ENCODE measurements around the gene MTPN.

The MTPN gene

DNA sequence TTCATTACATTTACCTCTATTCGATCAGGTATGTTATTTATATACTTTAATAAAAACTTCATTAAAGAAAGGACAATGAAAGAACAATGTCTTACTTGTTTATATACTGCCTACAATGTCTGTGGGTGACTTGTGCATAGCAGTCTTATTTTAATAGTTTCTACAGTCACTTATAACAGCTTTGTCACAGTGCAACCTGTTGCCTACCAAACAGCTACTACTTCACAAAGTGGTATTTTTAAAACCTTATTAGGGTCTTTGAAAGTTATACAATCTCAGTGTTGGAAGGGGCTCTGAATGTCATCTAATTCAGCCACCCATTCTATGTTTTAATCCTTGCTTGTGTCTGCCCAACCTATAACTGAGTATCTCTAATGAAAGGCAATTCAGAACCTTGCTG lies 19.0 kb downstream of the MTPN start:
- no peak overlapping the region for H3K4me3 ChIP-seq (ENCODE audit: low read depth, low read length)

DNA sequence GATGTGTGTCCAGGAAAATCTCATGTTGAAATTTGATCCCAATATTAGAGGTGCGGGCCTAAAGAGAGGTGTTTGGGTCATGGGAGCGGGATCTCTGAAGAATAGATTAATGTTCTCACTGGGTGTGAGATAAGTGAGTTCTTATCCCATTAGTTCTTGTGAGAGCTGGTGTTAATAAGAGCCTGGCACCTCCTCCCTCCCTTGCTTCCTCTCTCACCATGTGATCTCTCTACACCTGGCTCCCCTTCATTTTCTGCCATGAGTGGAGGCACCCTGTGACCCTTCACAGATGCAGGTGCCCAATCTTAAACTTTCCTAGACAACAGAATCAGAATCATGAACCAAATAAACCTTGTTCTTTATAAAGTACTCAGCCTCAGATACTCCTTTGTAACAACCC lies 19.5 kb downstream of the MTPN start:
- no peak overlapping the region for H3K4me3 ChIP-seq (ENCODE audit: low read depth, low read length)

GRCh38 chr7:135956393-135956792 lies 20.8 kb downstream of the MTPN start:
- H3K4me3 ChIP-seq (ENCODE audit: low read depth, low read length): no peak overlapping the region

DNA sequence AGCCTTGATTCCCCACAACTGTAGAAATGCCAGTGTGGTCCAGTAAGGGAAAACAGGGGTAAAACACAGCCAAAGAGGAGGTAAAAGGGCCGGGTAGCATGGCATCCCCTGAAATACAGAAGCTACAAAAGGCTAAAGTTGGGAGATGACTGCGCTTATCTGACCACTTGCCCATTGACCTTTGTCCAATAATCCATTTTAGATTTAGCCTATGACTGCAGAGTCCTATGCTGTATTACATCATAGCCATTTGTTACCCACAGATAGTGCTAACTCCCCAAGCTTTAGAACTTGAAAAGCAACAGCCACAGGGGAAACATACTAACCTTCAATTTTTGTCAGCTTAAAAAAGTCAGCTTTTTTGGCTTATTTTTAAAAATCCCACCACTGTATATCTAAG lies 26.2 kb downstream of the MTPN start:
- H3K4me3 ChIP-seq (ENCODE audit: low read depth, low read length): no peak overlapping the region

DNA sequence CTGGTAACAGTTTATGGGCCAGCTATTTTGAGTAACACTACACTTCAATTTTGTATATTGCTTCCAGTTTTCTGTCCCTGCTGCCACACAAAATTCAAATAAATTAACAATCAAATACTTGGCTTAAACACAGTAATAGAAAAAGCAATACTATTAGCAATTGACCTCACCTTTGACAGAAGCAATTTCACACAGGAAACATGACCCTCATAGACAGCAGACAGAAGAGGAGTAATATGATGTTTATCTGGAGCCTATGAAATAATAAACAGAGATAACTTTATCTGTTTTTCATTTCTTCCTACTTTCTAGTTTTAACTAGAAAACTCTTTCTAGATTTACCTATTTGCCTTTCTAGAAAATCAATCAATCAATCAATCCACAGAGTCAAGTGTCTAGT lies 26.7 kb downstream of the MTPN start:
- H3K4me3 ChIP-seq (ENCODE audit: low read depth, low read length): no peak overlapping the region

GRCh38 chr7:135946289-135947055 lies 30.7 kb downstream of the MTPN start:
- H3K4me3 ChIP-seq (ENCODE audit: low read depth, low read length): no peak overlapping the region

DNA sequence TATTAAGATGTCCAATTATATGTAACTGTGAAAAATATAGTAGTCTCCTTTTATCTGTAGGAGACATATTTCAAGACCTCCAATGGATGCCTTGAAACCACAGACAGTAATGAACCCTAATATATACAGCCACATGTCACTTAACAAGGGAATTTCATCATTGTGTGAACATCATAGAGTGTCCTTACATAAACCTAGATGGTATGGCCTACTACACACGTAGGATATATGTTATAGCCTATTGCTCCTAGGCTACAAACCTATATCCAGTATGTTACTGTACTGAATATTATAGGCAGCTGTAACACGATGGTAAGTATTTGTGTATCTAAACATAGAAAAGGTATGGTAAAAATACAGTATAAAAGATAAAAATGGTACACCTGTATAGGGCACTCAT lies 32.4 kb downstream of the MTPN start:
- H3K4me3 ChIP-seq (ENCODE audit: low read depth, low read length): no peak overlapping the region

DNA sequence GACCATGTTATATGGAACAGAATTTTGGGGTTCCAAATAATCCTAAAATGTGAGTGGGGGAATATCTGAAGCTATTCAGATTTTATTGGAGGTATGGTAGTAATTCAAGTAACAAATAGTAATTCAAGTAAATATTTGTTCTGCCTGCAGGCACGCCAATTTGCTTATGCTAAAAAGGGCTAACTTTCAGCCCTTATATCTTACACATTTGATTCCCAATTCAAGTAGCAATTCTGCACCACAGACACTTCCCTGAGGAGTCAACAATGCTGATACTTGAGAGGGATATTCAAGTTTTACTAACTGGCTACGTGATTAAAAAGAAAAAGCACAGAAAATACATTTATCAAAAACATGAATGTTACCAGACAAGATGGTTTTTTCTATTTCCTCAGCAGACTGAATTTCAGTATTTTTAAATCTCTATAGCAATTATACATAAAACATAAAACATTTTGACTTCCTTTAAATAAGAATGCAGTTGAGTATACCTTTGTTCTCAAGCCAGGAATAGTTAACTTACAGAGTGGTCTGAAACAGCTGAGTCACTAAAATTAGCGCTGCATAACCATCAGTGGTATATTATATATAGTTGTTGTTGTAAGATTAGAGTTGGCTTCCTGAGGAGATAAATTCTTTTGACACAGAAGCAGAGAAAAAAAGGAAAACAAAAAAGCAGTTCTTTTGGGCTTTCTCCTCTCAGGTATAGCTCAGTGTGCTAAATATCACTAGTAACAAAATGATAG lies 33.9 kb downstream of the MTPN start:
- H3K4me3 ChIP-seq (ENCODE audit: low read depth, low read length): no peak overlapping the region

DNA sequence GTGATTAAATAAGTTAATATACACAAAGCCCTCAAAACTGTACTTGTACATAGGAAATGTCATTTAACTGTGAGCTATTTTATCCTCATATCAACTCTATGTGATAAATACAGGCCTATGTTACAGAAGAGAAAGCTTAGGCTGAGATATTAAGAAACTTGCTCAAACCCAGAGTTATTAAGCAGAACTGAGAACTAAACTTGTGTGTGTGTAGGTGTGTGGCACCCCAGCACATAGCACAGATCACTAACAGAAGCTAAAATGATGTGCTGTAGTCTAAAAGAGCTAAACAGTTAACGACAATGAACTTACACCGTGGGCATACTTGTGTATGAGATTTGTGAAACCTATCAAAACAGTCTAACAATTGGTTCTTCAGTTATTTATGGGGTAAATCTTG lies 34.5 kb downstream of the MTPN start:
- no peak overlapping the region for H3K4me3 ChIP-seq (ENCODE audit: low read depth, low read length)

DNA sequence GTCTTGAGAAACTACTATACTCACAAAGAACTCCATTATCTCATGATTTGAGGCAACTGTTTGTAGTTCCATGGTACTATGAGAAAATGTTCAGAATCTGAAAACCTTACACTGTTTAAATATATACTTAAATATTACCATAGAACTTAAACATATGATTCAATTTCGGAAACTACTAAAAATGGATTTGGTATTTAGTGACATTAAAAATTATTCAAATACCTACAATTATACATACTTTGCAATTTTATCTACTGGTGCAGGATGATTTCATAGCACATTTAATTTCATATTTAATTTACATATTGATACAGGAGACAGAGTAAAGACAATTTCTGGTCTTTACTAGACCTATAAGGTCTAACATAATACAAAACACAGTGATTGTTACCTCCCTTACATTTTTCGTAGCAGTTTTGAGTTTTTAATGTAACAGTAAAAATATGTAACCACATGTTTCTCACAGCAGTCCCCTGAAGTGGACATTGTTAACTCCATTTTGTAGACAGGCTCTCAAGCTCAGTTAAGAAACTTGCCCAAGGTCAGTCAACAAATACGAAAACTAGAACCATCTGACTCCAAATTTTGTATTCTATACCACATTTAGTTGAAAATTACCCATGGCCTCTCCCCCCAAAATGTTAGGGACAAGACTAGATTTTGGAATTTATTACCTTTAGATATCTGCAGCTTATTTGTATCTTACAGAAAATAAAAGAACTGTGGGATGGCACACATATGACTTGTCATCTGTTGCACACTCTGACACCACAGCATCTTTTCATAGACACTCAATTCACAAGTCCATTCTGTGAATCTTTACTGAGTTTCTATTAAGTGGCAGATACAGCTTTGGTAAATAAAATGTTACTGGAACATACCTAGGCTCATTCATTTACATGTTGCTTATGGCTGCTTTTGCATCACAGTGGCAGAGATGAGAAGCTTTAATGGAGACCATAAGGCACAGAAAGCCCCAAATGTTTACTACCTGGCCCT lies 36.8 kb downstream of the MTPN start:
- H3K4me3 ChIP-seq (ENCODE audit: low read depth, low read length): no peak overlapping the region

GRCh38 chr7:135939261-135939812 lies 37.8 kb downstream of the MTPN start:
- H3K4me3 ChIP-seq (ENCODE audit: low read depth, low read length): no peak overlapping the region

- H3K4me3 ChIP-seq (ENCODE audit: low read depth, low read length): no peak overlapping the region
Observed at GRCh38 chr7:135938563-135938962, 38.6 kb downstream of the MTPN start.

GRCh38 chr7:135938086-135938485 lies 39.1 kb downstream of the MTPN start:
- H3K4me3 ChIP-seq (ENCODE audit: low read depth, low read length): no peak overlapping the region

GRCh38 chr7:135936497-135937217 lies 40.5 kb downstream of the MTPN start:
- no peak overlapping the region for H3K4me3 ChIP-seq (ENCODE audit: low read depth, low read length)

- no peak overlapping the region for H3K4me3 ChIP-seq (ENCODE audit: low read depth, low read length)
Observed at GRCh38 chr7:135934651-135935050, 42.5 kb downstream of the MTPN start.

DNA sequence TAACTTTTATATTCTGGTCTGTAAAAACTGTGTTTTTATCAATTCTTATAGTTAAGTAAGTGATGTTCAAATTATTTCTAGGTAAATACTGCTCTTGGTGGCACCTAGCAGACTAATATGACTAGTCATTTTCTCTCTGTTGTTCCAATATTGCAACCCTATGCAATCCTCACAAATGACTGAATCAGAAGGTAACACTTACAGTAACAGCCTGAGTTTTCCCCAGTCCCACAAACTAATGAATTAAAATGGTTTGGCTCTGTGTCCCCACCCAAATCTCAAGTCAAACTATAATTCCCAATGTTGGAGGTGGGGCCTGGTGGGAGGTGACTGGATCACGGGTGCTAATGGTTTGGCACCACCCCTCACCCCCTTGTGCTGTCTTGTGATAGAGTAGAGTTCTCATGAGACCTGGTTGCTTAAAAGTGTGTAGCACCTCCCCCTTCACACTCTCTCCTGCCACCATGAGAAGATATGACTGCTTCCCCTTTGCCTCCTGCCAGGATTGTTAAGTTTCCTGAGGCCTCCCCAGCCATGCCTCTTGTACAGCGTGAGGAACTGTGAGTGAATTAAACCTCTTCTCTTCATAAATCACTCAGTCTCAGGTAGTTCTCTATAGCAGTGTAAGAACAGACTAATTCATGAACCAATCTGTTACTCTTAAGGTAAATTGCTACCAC lies 43.5 kb downstream of the MTPN start:
- no peak overlapping the region for H3K4me3 ChIP-seq (ENCODE audit: low read depth, low read length)

GRCh38 chr7:135932131-135932530 lies 45.0 kb downstream of the MTPN start:
- H3K4me3 ChIP-seq (ENCODE audit: low read depth, low read length): no peak overlapping the region

DNA sequence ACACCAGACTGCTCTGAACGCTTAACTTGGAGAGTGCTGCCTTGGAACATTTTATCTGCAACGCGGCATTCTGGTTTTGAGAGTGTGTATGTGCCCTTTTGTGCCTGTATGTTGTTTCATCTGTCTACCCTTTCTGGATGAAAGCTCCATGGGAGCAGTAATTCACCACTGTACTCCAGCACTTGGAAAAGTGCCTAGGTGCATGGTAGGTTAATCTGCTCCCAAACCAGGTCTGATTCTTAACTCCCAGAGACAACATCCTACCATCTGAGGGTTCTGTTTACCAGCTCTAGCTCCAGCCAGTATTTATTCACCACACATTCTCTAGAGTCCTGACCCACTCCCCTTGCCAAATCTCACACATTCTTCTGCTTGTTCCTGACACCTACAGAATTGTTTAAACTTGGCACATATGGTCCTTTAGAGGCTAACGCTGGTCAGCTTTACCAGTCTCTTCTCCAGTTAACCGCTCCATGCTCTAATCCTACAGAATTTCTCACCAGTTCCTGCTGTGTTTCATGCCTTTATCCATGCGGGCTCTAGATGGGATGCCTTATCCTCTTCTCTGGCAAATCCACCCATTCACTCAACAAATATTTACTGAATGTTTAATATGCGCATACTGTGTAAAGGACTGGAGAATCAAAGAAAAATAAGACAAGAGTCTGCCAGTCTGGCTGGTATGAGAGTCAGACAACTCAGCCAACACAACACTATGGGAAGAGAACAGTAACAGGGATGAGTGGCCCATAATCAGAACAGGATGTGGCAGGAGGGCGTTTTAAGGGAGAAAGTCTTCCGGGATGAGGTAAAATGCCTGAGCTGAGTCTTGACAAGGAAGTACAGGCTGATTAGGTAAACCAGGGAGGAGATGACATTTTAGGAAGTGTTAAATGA lies 46.3 kb downstream of the MTPN start:
- no peak overlapping the region for H3K4me3 ChIP-seq (ENCODE audit: low read depth, low read length)

DNA sequence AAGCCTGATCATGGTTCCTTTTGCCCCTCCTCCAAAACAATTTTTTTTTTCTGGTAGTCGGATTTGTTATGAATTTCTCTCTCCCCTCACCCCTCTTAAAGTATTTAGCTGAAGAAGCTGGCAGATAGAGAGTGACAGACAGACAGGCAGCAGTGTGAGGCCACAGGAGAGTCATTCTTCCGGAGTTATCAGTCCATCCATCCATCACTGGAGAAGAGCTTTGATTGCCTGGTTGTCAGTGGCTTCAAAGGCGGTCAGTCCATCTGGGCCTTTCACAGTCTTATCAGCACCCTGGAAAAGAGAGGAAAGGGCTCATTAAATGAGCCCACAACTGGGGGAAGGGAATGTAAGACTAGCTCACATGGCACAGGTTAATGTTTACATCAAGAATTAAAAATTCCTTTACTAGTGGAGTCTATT lies 47.4 kb downstream of the MTPN start:
- H3K4me3 ChIP-seq (ENCODE audit: low read depth, low read length): no peak overlapping the region

Measured in iPS-11a (cell line).